Neural cell (in vitro differentiated cells): Measurements from ENCODE around the gene UBE2O. TPM values are rescaled to one million over a fixed set of nuclear protein-coding genes. Genes with fewer than 3 reads are reported as not detected.

Experiments
- H2AFZ ChIP-seq: fragments of 200-600, 300-800 bp; sonication (generic), shearing (Covaris generic); 2 replicates; pipeline ENCODE4 v1.6.0; 2014; ENCODE audit warnings: low read depth, mild to moderate bottlenecking, antibody characterized with exemption, low read length, moderate library complexity
- H3F3A ChIP-seq: fragments of 200-600 bp; shearing (Covaris generic); 2 replicates; pipeline ENCODE4 v1.6.1; 2016; ENCODE audit warnings: mild to moderate bottlenecking, moderate library complexity, mixed read lengths, antibody characterized with exemption, low read length; ENCODE audit not compliant: insufficient read depth, poor library complexity, severe bottlenecking
- H3K27ac ChIP-seq: fragments of 200-600, 300-800 bp; sonication (generic), shearing (Covaris generic); 2 replicates; pipeline ENCODE4 v1.5.1; 2014; ENCODE audit warnings: mild to moderate bottlenecking, low read length, moderate library complexity
- H3K27me3 ChIP-seq: fragments of 300-800, 200-600 bp; sonication (generic), shearing (Covaris generic); 2 replicates; pipeline ENCODE4 v1.6.0; 2014; ENCODE audit warnings: mild to moderate bottlenecking, low read depth, low read length, moderate library complexity; ENCODE audit not compliant: insufficient read depth
- H3K36me3 ChIP-seq: fragments of 300-800, 200-600 bp; sonication (generic), shearing (Covaris generic); 2 replicates; pipeline ENCODE4 v1.5.1; 2014; ENCODE audit warnings: mild to moderate bottlenecking, antibody characterized with exemption, low read length, moderate library complexity; ENCODE audit not compliant: insufficient read depth
- H3K4me2 ChIP-seq: fragments of 300-800, 200-600 bp; sonication (generic), shearing (Covaris generic); 2 replicates; pipeline ENCODE4 v1.6.0; 2014; ENCODE audit warnings: mild to moderate bottlenecking, low read length
- H3K4me3 ChIP-seq: fragments of 300-800, 200-600 bp; sonication (generic), shearing (Covaris generic); 2 replicates; pipeline ENCODE4 v1.5.1; 2014; ENCODE audit warnings: mild to moderate bottlenecking, low read length, moderate library complexity
- H3K79me2 ChIP-seq: fragments of 200-600 bp; shearing (Covaris generic); replicated peaks from 2 replicates; pipeline ENCODE4 v1.6.0; 2014; ENCODE audit warnings: mild to moderate bottlenecking, low read length, moderate library complexity; ENCODE audit not compliant: insufficient read depth
- H3K9ac ChIP-seq: fragments of 300-800, 200-600 bp; sonication (generic), shearing (Covaris generic); 2 replicates; pipeline ENCODE4 v1.6.1; 2016; ENCODE audit warnings: mild to moderate bottlenecking, low read length, mixed read lengths
- H3K9me2 ChIP-seq: fragments of 200-600 bp; shearing (Covaris generic); 2 replicates; pipeline ENCODE4 v1.6.1; 2016; ENCODE audit warnings: mild to moderate bottlenecking, low read length, mixed read lengths; ENCODE audit not compliant: insufficient read depth
- H3K9me3 ChIP-seq: fragments of 200-600, 300-800 bp; sonication (generic), shearing (Covaris generic); 2 replicates; pipeline ENCODE4 v1.6.1; 2016; ENCODE audit warnings: mild to moderate bottlenecking, mixed run types, low read length, moderate library complexity, mixed read lengths
- H4K20me1 ChIP-seq: fragments of 200-600 bp; shearing (Covaris generic); 2 replicates; pipeline ENCODE4 v1.6.1; 2016; ENCODE audit warnings: mild to moderate bottlenecking, mixed run types; ENCODE audit not compliant: insufficient read depth
- CTCF ChIP-seq: fragments of 450-650 bp; IDR thresholded peaks from 2 replicates; pipeline ENCODE4 v1.5.1; 2014; ENCODE audit warnings: antibody characterized with exemption, mild to moderate bottlenecking, moderate library complexity; ENCODE audit not compliant: poor library complexity, severe bottlenecking
- EP300 ChIP-seq: fragments of 450-650 bp; conservative IDR thresholded peaks from 2 replicates; pipeline ENCODE4 v1.6.1; 2014; ENCODE audit warnings: antibody characterized with exemption, mild to moderate bottlenecking, moderate library complexity; ENCODE audit not compliant: poor library complexity, severe bottlenecking
- EZH2 ChIP-seq: fragments of 200-600, 300-800 bp; shearing (Covaris generic), sonication (generic); IDR thresholded peaks from 2 replicates; pipeline ENCODE4 v1.6.1; 2014; ENCODE audit warnings: antibody characterized with exemption, low read length, borderline replicate concordance, mild to moderate bottlenecking; ENCODE audit not compliant: insufficient read depth, poor library complexity, severe bottlenecking
- MXI1 ChIP-seq: fragments of 450-650 bp; conservative IDR thresholded peaks from 2 replicates; pipeline ENCODE4 v1.6.1; 2014; ENCODE audit warnings: antibody characterized with exemption, mild to moderate bottlenecking; ENCODE audit not compliant: poor library complexity, severe bottlenecking
- POLR2AphosphoS5 ChIP-seq: IDR thresholded peaks from 2 replicates; pipeline ENCODE4 v1.6.1; 2012
- RAD21 ChIP-seq: fragments of 450-650 bp; conservative IDR thresholded peaks from 2 replicates; pipeline ENCODE4 v1.6.1; 2014; ENCODE audit warnings: antibody characterized with exemption, mild to moderate bottlenecking, moderate library complexity
- REST ChIP-seq: IDR thresholded peaks from 2 replicates; pipeline ENCODE4 v1.6.1; 2012; ENCODE audit warnings: borderline replicate concordance
- SMC3 ChIP-seq: fragments of 450-650 bp; conservative IDR thresholded peaks from 2 replicates; pipeline ENCODE4 v1.6.1; 2014; ENCODE audit warnings: antibody characterized with exemption, mild to moderate bottlenecking, moderate library complexity; ENCODE audit not compliant: poor library complexity
- TAF1 ChIP-seq: IDR thresholded peaks from 2 replicates; pipeline ENCODE4 v1.6.1; 2012; ENCODE audit warnings: low read depth
- polyA plus RNA-seq: library from polyadenylated mRNA; depleted of rRNA; stranded (reverse); fragments of >200 nt; gene quantifications from 2 replicates; pipeline ENCODE4 v1.2.3, GENCODE V29; 2014

UBE2O gene
- polyA plus RNA-seq, 1 donor from 2014 or later: 28.0 TPM

GRCh38 chr17:76432712-76433336, 20.1 kb downstream of the UBE2O start:
- H3K4me2 ChIP-seq: no peak overlapping the region
- no peaks in the 10 kb centered on the region for H3F3A ChIP-seq
- no peak overlapping the region for H2AFZ ChIP-seq
- no peaks in the 10 kb centered on the region for H3K36me3 ChIP-seq
- no peaks in the 10 kb centered on the region for H3K9me3 ChIP-seq
- no peaks in the 10 kb centered on the region for H3K27me3 ChIP-seq
- H4K20me1 ChIP-seq: no peaks in the 10 kb centered on the region
- no peak overlapping the region for H3K9ac ChIP-seq
- H3K79me2 ChIP-seq: peaks cover 55% of the 10 kb centered on the region
- H3K4me3 ChIP-seq: no peak overlapping the region
- H3K9me2 ChIP-seq: no peaks in the 10 kb centered on the region
- TF ChIP-seq POLR2AphosphoS5 (no peak), CTCF (peak; percentile 42)
- no peak overlapping the region for H3K27ac ChIP-seq

- no peaks in the 10 kb centered on the region for H3K9me2 ChIP-seq
- H4K20me1 ChIP-seq: no peaks in the 10 kb centered on the region
- H3K4me2 ChIP-seq: no peak overlapping the region
- no peaks in the 10 kb centered on the region for H3K36me3 ChIP-seq
- H3K9ac ChIP-seq: no peak overlapping the region
- TF ChIP-seq POLR2AphosphoS5: no peak
- TF ChIP-seq EZH2: no peak
- no peak for TF ChIP-seq MXI1
- TF ChIP-seq EP300: no peak
- peaks cover 55% of the 10 kb centered on the region for H3K79me2 ChIP-seq
- no peaks in the 10 kb centered on the region for H3K27me3 ChIP-seq
- H3K9me3 ChIP-seq: no peaks in the 10 kb centered on the region
- H2AFZ ChIP-seq: no peak overlapping the region
- H3K4me3 ChIP-seq: no peak overlapping the region
- no peak overlapping the region for H3K27ac ChIP-seq
- no peaks in the 10 kb centered on the region for H3F3A ChIP-seq
Observed at GRCh38 chr17:76432004-76432403, 20.9 kb downstream of the UBE2O start.

- H3K9ac ChIP-seq: no peak overlapping the region
- H3K36me3 ChIP-seq: no peaks in the 10 kb centered on the region
- H3K79me2 ChIP-seq: peaks cover 52% of the 10 kb centered on the region
- H2AFZ ChIP-seq: no peak overlapping the region
- no peaks in the 10 kb centered on the region for H3K9me2 ChIP-seq
- H3K4me3 ChIP-seq: no peak overlapping the region
- TF ChIP-seq EZH2 (no peak), EP300 (no peak), CTCF (no peak), MXI1 (no peak), SMC3 (no peak), RAD21 (no peak), POLR2AphosphoS5 (no peak), REST (no peak), TAF1 (no peak)
- no peaks in the 10 kb centered on the region for H3F3A ChIP-seq
- H3K9me3 ChIP-seq: no peaks in the 10 kb centered on the region
- no peak overlapping the region for H3K27ac ChIP-seq
- no peaks in the 10 kb centered on the region for H4K20me1 ChIP-seq
- H3K27me3 ChIP-seq: no peaks in the 10 kb centered on the region
- no peak overlapping the region for H3K4me2 ChIP-seq
Observed at GRCh38 chr17:76431509-76431908, 21.4 kb downstream of the UBE2O start.
